ENCODE measurements around the gene PLEKHM1.
"Not testable (repeated sequence)": the region's sequence is repeated elsewhere in the genome, so short reads cannot be mapped to it uniquely, and the experiment has no call there.

GRCh38 chr17:45500478-45500877 lies 10.0 kb upstream of the PLEKHM1 start:
- not testable (repeated sequence) for TF ChIP-seq CTCF (conservative IDR thresholded peaks at IDR 0.05); ZFX (IDR thresholded peaks at IDR 0.05)

Measured in C4-2B (cell line).